ENCODE data around the gene GALNT11.
"Not testable (repeated sequence)": the region's sequence is repeated elsewhere in the genome, so short reads cannot be mapped to it uniquely, and the experiment has no call there.

Gene GALNT11

GRCh38 chr7:152030059-152030458 is 4.6 kb downstream of the GALNT11 start:
- DNase-seq, result peak; percentile 47

- not testable (repeated sequence) for DNase-seq
Observed at GRCh38 chr7:152030639-152031038, 5.2 kb downstream of the GALNT11 start.

- no peak for DNase-seq
Observed at GRCh38 chr7:152035817-152036216, 10.3 kb downstream of the GALNT11 start.

- not testable (repeated sequence) for DNase-seq
Observed at GRCh38 chr7:152038410-152038809, 12.9 kb downstream of the GALNT11 start.

- DNase-seq, result not testable (repeated sequence)
Observed at GRCh38 chr7:152043086-152043485, 17.6 kb downstream of the GALNT11 start.

GRCh38 chr7:152044909-152045308 is 19.4 kb downstream of the GALNT11 start:
- DNase-seq, result not testable (repeated sequence)

GRCh38 chr7:152046531-152046930 is 21.1 kb downstream of the GALNT11 start:
- DNase-seq, result no peak

GRCh38 chr7:152048051-152048450 is 22.6 kb downstream of the GALNT11 start:
- DNase-seq, result no peak

- DNase-seq, result no peak
Observed at GRCh38 chr7:152050547-152050971, 25.1 kb downstream of the GALNT11 start.

GRCh38 chr7:152051968-152052367 is 26.5 kb downstream of the GALNT11 start:
- no peak for DNase-seq

- DNase-seq, result no peak
Observed at GRCh38 chr7:152052771-152053170, 27.3 kb downstream of the GALNT11 start.

- peak; percentile 28 for DNase-seq
Observed at GRCh38 chr7:152054367-152055230, 29.1 kb downstream of the GALNT11 start.

GRCh38 chr7:152056621-152057274 is 31.3 kb downstream of the GALNT11 start:
- no peak for DNase-seq

GRCh38 chr7:152059311-152059710 is 33.8 kb downstream of the GALNT11 start:
- no peak for DNase-seq

- not testable (repeated sequence) for DNase-seq
Observed at GRCh38 chr7:152061086-152061485, 35.6 kb downstream of the GALNT11 start.

GRCh38 chr7:152063192-152063591 is 37.7 kb downstream of the GALNT11 start:
- DNase-seq, result not testable (repeated sequence)

GRCh38 chr7:152063821-152064220 is 38.3 kb downstream of the GALNT11 start:
- DNase-seq, result not testable (repeated sequence)

- not testable (repeated sequence) for DNase-seq
Observed at GRCh38 chr7:152065800-152066344, 40.4 kb downstream of the GALNT11 start.

- DNase-seq, result no peak
Observed at GRCh38 chr7:152072421-152072820, 46.9 kb downstream of the GALNT11 start.

- no peak for DNase-seq
Observed at GRCh38 chr7:152073352-152073751, 47.9 kb downstream of the GALNT11 start.

- DNase-seq, result no peak
Observed at GRCh38 chr7:152074673-152075072, 49.2 kb downstream of the GALNT11 start.

- DNase-seq, result not testable (repeated sequence)
Observed at GRCh38 chr7:152075379-152075778, 49.9 kb downstream of the GALNT11 start.

GRCh38 chr7:152076324-152076821 is 50.9 kb downstream of the GALNT11 start:
- no peak for DNase-seq
